ENCODE data around the gene CRMP1. TPM values are rescaled to one million over a fixed set of nuclear protein-coding genes. Genes with fewer than 3 reads are reported as not detected.

CRMP1 gene
- total RNA-seq, 4 donors from 2014 or later: 2.1 to 5.0 (median 4.7) TPM; not detected in 1

DNA sequence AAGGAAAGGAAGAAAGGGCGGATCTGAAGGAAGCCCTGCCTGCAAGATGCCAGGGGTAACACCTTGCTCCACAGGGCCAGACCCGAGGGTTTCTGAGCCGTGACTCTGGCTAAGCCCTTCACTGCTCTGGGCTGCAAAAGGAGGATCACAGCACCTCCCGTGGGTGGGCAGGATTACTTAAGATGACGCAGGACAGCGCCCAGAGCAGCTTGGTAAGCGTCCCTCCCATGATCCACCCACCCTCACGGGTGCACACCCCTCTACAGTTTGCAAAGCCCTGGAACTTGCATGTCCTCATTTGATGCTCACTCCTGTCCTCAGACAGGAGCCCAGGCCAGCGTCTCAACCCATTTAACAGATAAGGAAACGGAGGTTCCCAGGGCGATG is 64.9 kb downstream of the CRMP1 start:
- H3K27ac ChIP-seq: no peak overlapping the region
- no peaks in the 10 kb centered on the region for H3K9me3 ChIP-seq
- no peak overlapping the region for H3K4me3 ChIP-seq
- no peak for DNase-seq
- no peaks in the 10 kb centered on the region for H3K27me3 ChIP-seq
- H3K4me1 ChIP-seq: peaks cover 0 to 16% (median 5%) of the 10 kb centered on the region in 3 donors
- 79 to 81% methylated on average over 9 to 11 of the region's 11 CpGs for WGBS, 2 donors
- intact Hi-C loops (cut with DNase I): no loop called here
- TF ChIP-seq, protein P1, sequence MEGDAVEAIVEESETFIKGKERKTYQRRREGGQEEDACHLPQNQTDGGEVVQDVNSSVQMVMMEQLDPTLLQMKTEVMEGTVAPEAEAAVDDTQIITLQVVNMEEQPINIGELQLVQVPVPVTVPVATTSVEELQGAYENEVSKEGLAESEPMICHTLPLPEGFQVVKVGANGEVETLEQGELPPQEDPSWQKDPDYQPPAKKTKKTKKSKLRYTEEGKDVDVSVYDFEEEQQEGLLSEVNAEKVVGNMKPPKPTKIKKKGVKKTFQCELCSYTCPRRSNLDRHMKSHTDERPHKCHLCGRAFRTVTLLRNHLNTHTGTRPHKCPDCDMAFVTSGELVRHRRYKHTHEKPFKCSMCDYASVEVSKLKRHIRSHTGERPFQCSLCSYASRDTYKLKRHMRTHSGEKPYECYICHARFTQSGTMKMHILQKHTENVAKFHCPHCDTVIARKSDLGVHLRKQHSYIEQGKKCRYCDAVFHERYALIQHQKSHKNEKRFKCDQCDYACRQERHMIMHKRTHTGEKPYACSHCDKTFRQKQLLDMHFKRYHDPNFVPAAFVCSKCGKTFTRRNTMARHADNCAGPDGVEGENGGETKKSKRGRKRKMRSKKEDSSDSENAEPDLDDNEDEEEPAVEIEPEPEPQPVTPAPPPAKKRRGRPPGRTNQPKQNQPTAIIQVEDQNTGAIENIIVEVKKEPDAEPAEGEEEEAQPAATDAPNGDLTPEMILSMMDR (IDR thresholded peaks at IDR 0.05): no peak
- peaks cover 0 to 6% (median 0%) of the 10 kb centered on the region in 3 donors for H3K36me3 ChIP-seq

GRCh38 chr4:5827108-5828004 is 65.5 kb downstream of the CRMP1 start:
- no peak overlapping the region for H3K27ac ChIP-seq
- H3K36me3 ChIP-seq: peaks cover 0 to 6% (median 0%) of the 10 kb centered on the region in 3 donors
- peaks cover 0 to 16% (median 5%) of the 10 kb centered on the region in 3 donors for H3K4me1 ChIP-seq
- H3K9me3 ChIP-seq: no peaks in the 10 kb centered on the region
- DNase-seq: no peak
- no peaks in the 10 kb centered on the region for H3K27me3 ChIP-seq
- WGBS, 2 donors: 71 to 79% methylated on average over 13 to 16 of the region's 19 CpGs
- intact Hi-C loops (cut with DNase I): no loop called here
- no peak overlapping the region for H3K4me3 ChIP-seq
- no peak for TF ChIP-seq POLR2A (IDR thresholded peaks at IDR 0.05)
- TF ChIP-seq, protein P1 (IDR thresholded peaks at IDR 0.05): no peak

DNA sequence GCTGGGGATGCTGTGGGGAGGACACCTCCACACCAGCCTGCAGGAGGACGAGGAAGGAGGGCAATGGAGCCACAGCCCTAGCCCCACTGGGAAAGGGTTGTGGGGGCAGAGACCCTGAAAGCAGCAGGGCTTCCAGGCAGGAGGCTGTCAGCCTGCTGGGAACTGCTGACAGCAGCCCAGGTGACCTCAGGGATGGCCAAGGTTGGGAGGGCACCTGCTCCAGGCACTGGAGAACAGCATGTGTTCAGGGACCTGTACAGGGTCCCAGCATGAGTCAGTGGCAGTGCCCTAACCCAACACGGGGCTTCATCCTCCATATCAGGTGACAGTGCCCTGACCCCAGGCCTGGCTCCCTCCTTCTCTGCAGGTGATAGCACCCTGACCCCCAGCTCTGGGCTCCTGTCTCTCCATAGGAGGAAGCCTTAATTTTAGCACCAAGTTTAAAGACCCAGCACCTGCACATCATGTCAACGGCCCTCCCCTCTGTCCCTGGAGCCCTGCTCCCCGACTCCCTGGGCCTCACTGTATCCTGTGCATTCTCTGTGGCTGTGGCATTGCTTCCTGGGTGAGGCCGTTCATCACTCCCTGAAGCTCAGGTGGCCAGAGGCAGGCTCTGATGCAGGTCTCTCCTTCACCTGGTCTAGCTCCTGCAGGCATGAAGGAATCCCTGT is 66.3 kb downstream of the CRMP1 start:
- 62 to 77% methylated on average over 1 to 4 of the region's 5 CpGs for WGBS, 2 donors

DNA sequence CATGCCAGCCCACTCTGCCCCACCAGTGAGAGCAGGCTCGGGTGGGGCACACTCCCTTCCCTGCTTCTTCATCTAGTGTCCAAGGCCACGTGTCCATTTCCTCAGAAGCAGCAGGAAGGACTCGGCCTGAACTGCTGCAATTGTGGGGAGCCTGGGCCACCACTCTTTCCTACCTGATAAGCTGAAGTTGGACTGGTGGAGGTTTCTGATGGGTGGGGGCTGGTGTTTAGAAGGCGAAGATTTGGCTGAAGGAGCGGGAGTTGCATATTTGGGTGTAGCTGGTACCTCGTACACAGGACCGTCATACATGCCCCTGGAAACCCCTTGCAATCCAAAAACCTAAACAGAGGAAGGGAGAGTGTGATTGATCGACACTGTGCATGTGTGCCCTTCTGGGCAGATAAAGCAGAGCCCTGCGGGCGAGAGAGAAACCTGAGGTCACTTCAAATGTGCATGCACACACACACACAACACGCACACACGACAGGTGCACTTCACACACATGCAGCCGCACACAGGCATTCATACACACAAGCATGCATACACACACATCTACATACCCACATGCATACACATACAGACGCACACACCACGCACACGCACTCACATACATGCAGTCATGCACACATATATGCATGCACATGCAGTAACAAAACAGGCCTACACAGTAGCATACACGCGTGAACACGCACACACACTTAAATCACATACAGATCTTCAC is 67.4 kb downstream of the CRMP1 start:
- 86 to 91% methylated on average over 12 to 16 of the region's 19 CpGs for WGBS, 2 donors

More for the DNA sequence above, 66.3 kb downstream of the CRMP1 start:
- H3K4me1 ChIP-seq: peaks cover 0 to 16% (median 5%) of the 10 kb centered on the region in 3 donors
- H3K9me3 ChIP-seq: no peaks in the 10 kb centered on the region
- H3K36me3 ChIP-seq: peaks cover 0 to 9% (median 0%) of the 10 kb centered on the region in 3 donors
- no peak for DNase-seq
- no peaks in the 10 kb centered on the region for H3K27me3 ChIP-seq
- H3K27ac ChIP-seq: no peak overlapping the region
- intact Hi-C loops (cut with DNase I): no loop called here
- no peak overlapping the region for H3K4me3 ChIP-seq
- TF ChIP-seq, protein P1 (IDR thresholded peaks at IDR 0.05): no peak
- TF ChIP-seq POLR2A (IDR thresholded peaks at IDR 0.05): no peak

More for the DNA sequence above, 67.4 kb downstream of the CRMP1 start:
- no peaks in the 10 kb centered on the region for H3K27me3 ChIP-seq
- H3K4me1 ChIP-seq: peaks cover 0 to 16% (median 5%) of the 10 kb centered on the region in 3 donors
- no peak for TF ChIP-seq POLR2A (IDR thresholded peaks at IDR 0.05)
- TF ChIP-seq, protein P1 (IDR thresholded peaks at IDR 0.05): no peak
- no peak for DNase-seq
- no peak overlapping the region for H3K4me3 ChIP-seq
- no peak overlapping the region for H3K27ac ChIP-seq
- H3K9me3 ChIP-seq: no peaks in the 10 kb centered on the region
- intact Hi-C loops (cut with DNase I): no loop called here
- H3K36me3 ChIP-seq: peaks cover 0 to 20% (median 6%) of the 10 kb centered on the region in 3 donors
